Breast epithelium (tissue), 4 donors: ENCODE measurements around the gene NELL1. TPM values are rescaled to one million over a fixed set of nuclear protein-coding genes. Genes with fewer than 3 reads are reported as not detected.

Experiments used
- DNase-seq, 2 donors: peaks; one replicate each; pipeline ENCODE4 v3.0.0-alpha.2; 2019; ENCODE audit warnings: low spot score in 2 of 2
- H3K27ac ChIP-seq, 2 donors: fragments of 200-600 bp; sonication (generic) in 1 of 2; one replicate each; pipeline ENCODE4 v1.5.1; 2016 to 2019; ENCODE audit warnings: mild to moderate bottlenecking in 1 of 2
- H3K27me3 ChIP-seq, 2 donors: fragments of 200-600 bp; sonication (generic) in 1 of 2; one replicate each; pipeline versions ENCODE4 v1.5.1 to v1.6.0; 2017 to 2019; ENCODE audit warnings: control low read depth in 1 of 2, mild to moderate bottlenecking in 1 of 2
- H3K36me3 ChIP-seq: fragments of 200-600 bp; one replicate; pipeline ENCODE4 v1.5.1; 2019
- H3K4me1 ChIP-seq, 2 donors: fragments of 200-600 bp; sonication (generic); one replicate each; pipeline ENCODE4 v1.5.1; 2016 to 2019; ENCODE audit warnings: control low read depth in 1 of 2
- H3K4me3 ChIP-seq, 3 donors: fragments of 200-600 bp; sonication (generic); 1 replicate in 2 of 3; 2 replicates in 1 of 3; pipeline ENCODE4 v1.5.1; 2016 to 2019; ENCODE audit warnings: mild to moderate bottlenecking in 3 of 3, moderate library complexity in 2 of 3
- H3K9me3 ChIP-seq, 2 donors: fragments of 200-600 bp; sonication (generic) in 1 of 2; one replicate each; pipeline ENCODE4 v1.5.1; 2016 to 2019; ENCODE audit warnings: control low read depth in 1 of 2
- POLR2A ChIP-seq: fragments of 450-650 bp; IDR thresholded peaks from one replicate; pipeline ENCODE4 v1.6.1; 2016; ENCODE audit warnings: antibody characterized with exemption, mild to moderate bottlenecking, moderate library complexity
- POLR2AphosphoS5 ChIP-seq, 3 donors: sonication (generic); formaldehyde crosslinking; IDR thresholded peaks; one replicate each; pipeline ENCODE4 v1.6.1; 2017; ENCODE audit warnings: antibody characterized with exemption in 3 of 3
- intact Hi-C: fragments of 100-400 bp; cut with DNase I; formaldehyde crosslinking; loops from one replicate; pipeline ENCODE4 v1.15.1; 2023; ENCODE audit warnings: low total_unique reads
- total RNA-seq, 3 donors: library from RNA; depleted of rRNA; stranded (reverse); fragments of >200 nt; gene quantifications; one replicate each; pipeline ENCODE4 v1.1.0, GENCODE V29; 2016
- TF ChIP-seq, protein P1 (sequence below), 3 donors: fragments of 450-650 bp; IDR thresholded peaks; one replicate each; pipeline ENCODE4 v1.5.1; 2016 to 2017; ENCODE audit warnings: antibody characterized with exemption in 3 of 3, mild to moderate bottlenecking in 3 of 3, moderate library complexity in 3 of 3

NELL1 gene
- total RNA-seq, 3 donors from 2014 or later: 0.15 TPM; not detected in 2

DNA sequence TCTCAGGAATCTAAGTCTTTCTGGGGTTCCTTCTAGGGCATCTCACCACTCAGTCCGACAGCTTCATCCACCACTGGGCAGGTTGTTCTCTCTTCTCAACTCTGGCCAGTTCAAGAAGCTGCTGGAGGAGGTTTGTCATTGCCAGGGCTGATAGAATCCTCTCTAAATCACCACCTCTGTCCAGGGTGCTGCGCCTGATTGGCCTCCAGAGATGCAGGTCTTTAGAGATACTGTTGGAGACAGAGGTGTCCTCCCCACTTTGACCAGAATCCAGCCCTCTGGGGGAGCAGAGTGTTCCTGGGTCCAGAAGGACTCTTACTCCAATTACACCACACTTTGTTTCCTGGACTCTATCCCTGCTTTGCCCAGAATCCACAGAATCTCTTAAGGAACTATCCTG, 90.2 kb downstream of the NELL1 start:
- H3K9me3 ChIP-seq: no peaks in the 10 kb centered on the region
- intact Hi-C loops: no loop called here
- H3K4me3 ChIP-seq: no peak overlapping the region
- H3K27ac ChIP-seq: no peak overlapping the region
- TF ChIP-seq POLR2A: no peak
- no peaks in the 10 kb centered on the region for H3K4me1 ChIP-seq
- H3K36me3 ChIP-seq: no peaks in the 10 kb centered on the region
- DNase-seq: no peak
- no peaks in the 10 kb centered on the region for H3K27me3 ChIP-seq

DNA sequence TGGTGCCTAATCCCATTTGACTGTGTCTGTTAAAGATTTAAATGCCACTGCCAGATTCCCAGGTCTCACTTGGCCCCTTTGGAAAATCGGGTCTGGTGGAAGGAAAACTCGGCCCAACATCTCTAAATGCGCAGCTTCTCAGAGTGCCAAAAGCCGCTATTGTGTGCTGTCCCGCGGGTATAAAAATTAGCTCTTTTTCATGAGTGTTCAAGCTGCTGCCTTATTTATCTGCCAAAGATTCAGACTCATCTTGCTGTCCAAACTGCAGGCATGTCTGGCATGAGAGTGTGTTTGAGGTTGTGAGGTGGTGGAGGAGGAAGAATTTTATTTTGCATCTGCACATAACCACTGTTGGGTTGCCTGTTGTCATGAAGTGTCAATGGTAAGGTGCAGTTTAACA, 91.4 kb downstream of the NELL1 start:
- H3K36me3 ChIP-seq: no peaks in the 10 kb centered on the region
- no peak overlapping the region for H3K4me3 ChIP-seq
- no peaks in the 10 kb centered on the region for H3K9me3 ChIP-seq
- no peak for DNase-seq
- TF ChIP-seq, protein P1, sequence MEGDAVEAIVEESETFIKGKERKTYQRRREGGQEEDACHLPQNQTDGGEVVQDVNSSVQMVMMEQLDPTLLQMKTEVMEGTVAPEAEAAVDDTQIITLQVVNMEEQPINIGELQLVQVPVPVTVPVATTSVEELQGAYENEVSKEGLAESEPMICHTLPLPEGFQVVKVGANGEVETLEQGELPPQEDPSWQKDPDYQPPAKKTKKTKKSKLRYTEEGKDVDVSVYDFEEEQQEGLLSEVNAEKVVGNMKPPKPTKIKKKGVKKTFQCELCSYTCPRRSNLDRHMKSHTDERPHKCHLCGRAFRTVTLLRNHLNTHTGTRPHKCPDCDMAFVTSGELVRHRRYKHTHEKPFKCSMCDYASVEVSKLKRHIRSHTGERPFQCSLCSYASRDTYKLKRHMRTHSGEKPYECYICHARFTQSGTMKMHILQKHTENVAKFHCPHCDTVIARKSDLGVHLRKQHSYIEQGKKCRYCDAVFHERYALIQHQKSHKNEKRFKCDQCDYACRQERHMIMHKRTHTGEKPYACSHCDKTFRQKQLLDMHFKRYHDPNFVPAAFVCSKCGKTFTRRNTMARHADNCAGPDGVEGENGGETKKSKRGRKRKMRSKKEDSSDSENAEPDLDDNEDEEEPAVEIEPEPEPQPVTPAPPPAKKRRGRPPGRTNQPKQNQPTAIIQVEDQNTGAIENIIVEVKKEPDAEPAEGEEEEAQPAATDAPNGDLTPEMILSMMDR (IDR thresholded peaks at IDR 0.05): no peak
- no peak for TF ChIP-seq POLR2AphosphoS5 (IDR thresholded peaks at IDR 0.05)
- no peaks in the 10 kb centered on the region for H3K4me1 ChIP-seq
- H3K27ac ChIP-seq: no peak overlapping the region
- no peaks in the 10 kb centered on the region for H3K27me3 ChIP-seq
- intact Hi-C loops: no loop called here

DNA sequence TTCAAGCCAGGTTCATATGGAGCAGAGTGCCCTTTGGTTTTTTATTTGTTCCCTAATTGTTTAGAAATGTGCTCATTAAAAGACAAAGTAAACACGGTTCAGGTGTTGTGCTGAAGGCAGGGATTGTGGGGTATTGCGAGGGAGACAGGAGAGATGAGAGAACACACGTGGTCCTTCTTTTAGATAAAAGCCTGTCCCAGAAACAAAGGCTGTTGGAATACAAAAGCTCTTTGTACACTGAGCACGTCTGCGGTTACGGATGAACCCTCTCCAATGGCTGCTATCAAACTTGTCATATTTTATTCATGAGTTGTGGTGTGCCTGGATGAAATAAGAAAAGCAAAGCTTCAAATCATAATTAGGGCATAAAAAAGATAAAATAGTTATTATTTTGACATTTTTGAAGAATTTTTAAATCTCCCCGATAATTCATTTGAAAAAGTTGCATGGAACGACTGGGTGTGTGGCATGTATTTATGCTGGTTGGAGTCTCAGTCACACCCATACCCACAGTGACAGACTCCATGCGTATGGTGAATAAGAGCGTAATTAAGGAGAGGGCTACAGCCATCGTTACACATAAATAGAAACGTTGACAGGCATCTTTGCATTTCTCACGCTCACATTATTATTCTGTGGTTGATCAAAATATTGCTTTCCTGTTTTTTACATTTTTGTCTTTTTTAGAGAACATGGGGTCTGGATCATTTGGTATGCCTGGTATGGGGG, 92.9 kb downstream of the NELL1 start:
- Histone ChIP-seq H3K27ac (no peak overlapping the region), H3K36me3 (no peaks in the 10 kb centered on the region), H3K4me1 (no peaks in the 10 kb centered on the region), H3K4me3 (no peak overlapping the region), H3K27me3 (no peaks in the 10 kb centered on the region), H3K9me3 (no peaks in the 10 kb centered on the region)
- TF ChIP-seq, protein P1 (IDR thresholded peaks at IDR 0.05): no peak
- no peak for TF ChIP-seq POLR2AphosphoS5 (IDR thresholded peaks at IDR 0.05)
- TF ChIP-seq POLR2A: no peak
- intact Hi-C loops: no loop called here
- no peak for DNase-seq

DNA sequence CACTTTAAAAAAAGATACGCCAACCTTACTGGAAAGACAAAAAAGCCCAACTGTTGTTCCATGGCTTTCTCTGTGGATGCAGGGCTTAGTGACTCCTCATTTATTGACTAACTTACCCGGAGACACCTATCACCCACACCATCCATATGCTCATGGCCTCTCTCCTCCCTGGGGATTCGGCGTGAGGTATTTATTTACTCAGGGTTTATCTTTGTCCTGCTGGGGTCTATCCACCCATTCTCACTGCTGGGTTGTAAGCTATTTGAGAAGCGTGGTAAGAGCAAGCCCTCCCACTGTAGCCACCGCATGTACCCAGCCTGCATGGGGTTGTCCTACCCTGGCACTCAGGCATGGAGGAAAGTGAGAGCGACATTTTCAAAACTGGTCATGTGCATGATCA, 93.6 kb downstream of the NELL1 start:
- TF ChIP-seq, protein P1 (IDR thresholded peaks at IDR 0.05): no peak
- TF ChIP-seq POLR2A: no peak
- no peak for TF ChIP-seq POLR2AphosphoS5 (IDR thresholded peaks at IDR 0.05)
- Histone ChIP-seq H3K27me3 (no peaks in the 10 kb centered on the region), H3K36me3 (no peaks in the 10 kb centered on the region), H3K9me3 (no peaks in the 10 kb centered on the region), H3K4me1 (no peaks in the 10 kb centered on the region), H3K27ac (no peak overlapping the region), H3K4me3 (no peak overlapping the region)
- DNase-seq: no peak
- intact Hi-C loops: no loop called here

DNA sequence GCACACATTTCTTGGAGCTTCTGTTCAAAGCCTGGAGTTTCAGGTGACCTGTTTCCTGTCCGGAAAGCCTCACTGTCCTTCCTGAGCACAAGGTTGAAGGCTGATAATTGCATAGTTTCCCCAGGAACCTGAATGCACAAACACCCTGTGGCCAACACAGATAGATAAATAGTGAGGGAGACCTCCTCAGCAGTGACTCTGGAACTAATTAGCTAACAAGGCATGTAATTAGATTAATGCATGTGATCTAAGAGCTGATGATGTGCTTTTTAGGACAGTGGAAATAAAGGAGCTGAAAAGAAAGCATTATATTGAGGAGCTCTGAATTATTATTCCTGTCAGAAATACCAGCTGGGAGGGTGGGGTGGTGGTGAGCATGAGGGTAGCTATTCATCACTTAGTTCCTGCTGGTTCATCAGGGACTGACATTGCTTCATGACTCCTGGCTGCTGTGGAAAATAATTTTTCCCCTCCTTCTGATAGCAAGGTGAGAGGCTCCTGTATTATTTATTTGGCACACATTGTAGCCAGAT, 101.1 kb downstream of the NELL1 start:
- Histone ChIP-seq H3K4me3 (no peak overlapping the region), H3K36me3 (no peaks in the 10 kb centered on the region), H3K27ac (no peak overlapping the region), H3K27me3 (no peaks in the 10 kb centered on the region), H3K9me3 (no peaks in the 10 kb centered on the region), H3K4me1 (no peaks in the 10 kb centered on the region)
- no peak for TF ChIP-seq POLR2A
- no peak for TF ChIP-seq POLR2AphosphoS5 (IDR thresholded peaks at IDR 0.05)
- TF ChIP-seq, protein P1 (IDR thresholded peaks at IDR 0.05): no peak
- no peak for DNase-seq
- intact Hi-C loops: no loop called here
